Cardiac fibroblast (primary cell): ENCODE results near the gene NAV2.

Experiments used
- DNase-seq, 2 donors: peaks; one replicate each; pipeline versions ENCODE4 v3.0.0 to v3.0.0-alpha.2; 2010; ENCODE audit warnings: low read depth in 2 of 2
- H3K4me3 ChIP-seq, 2 donors: replicated peaks in 1 of 2; 1 replicate in 1 of 2; 2 replicates in 1 of 2; pipeline ENCODE4 v1.5.1; 2011; ENCODE audit warnings: low read depth in 2 of 2, low read length in 2 of 2, mild to moderate bottlenecking in 2 of 2, moderate library complexity in 1 of 2
- CTCF ChIP-seq: IDR thresholded peaks from one replicate; pipeline ENCODE4 v1.5.1; 2011; ENCODE audit warnings: low read depth, mild to moderate bottlenecking, low read length, inconsistent platforms

Gene NAV2

GRCh38 chr11:19975414-19975990 is 262.9 kb downstream of the NAV2 start:
- H3K4me3 ChIP-seq = no peak overlapping the region

GRCh38 chr11:19976281-19976941 is 263.8 kb downstream of the NAV2 start:
- H3K4me3 ChIP-seq = no peak overlapping the region
- no peak for TF ChIP-seq CTCF
- no peak for DNase-seq

More at GRCh38 chr11:19975414-19975990, 262.9 kb downstream of the NAV2 start:
- no peak for DNase-seq
- TF ChIP-seq CTCF = no peak

- no peak for TF ChIP-seq CTCF
- no peak overlapping the region for H3K4me3 ChIP-seq
- DNase-seq = no peak
These were observed 265.3 kb downstream of the NAV2 start for GRCh38 chr11:19977941-19978340.

- DNase-seq = peak; percentile 80 to 91
- H3K4me3 ChIP-seq = no peak overlapping the region
- TF ChIP-seq CTCF = no peak
These were observed 266.3 kb downstream of the NAV2 start for GRCh38 chr11:19978668-19979518.

- no peak for TF ChIP-seq CTCF
- H3K4me3 ChIP-seq = no peak overlapping the region
- DNase-seq = no peak
These were observed 266.8 kb downstream of the NAV2 start for GRCh38 chr11:19979519-19979845.

GRCh38 chr11:19980388-19980787 is 267.8 kb downstream of the NAV2 start:
- no peak for TF ChIP-seq CTCF
- H3K4me3 ChIP-seq = no peak overlapping the region
- peak in 1 of 2 donors; percentile 16 for DNase-seq
